HepG2 (cell line): ENCODE results near the gene HSD17B11. TPM values are rescaled to one million over a fixed set of nuclear protein-coding genes. Genes with fewer than 3 reads are reported as not detected.

Experiments used
- ADNP ChIP-seq: sonication (generic); formaldehyde crosslinking; IDR thresholded peaks from 2 replicates; pipeline ENCODE4 v1.4.0; 2020; ENCODE audit warnings: missing genetic modification reagents
- CREB1 ChIP-seq, 2 experiments: fragments of 450-650 bp in 1 of 2; IDR thresholded peaks; 2 replicates each; pipeline ENCODE4 v1.6.1; 2016 to 2017; ENCODE audit warnings: control low read depth in 1 of 2, mild to moderate bottlenecking in 1 of 2, missing compliant biosample characterization in 1 of 2, missing genetic modification characterization in 1 of 2
- EZH2 ChIP-seq: conservative IDR thresholded peaks from 2 replicates; pipeline ENCODE4 v1.6.1; 2012; ENCODE audit warnings: mild to moderate bottlenecking, low read depth, low read length, moderate library complexity
- HOXD1 ChIP-seq: sonication (generic); formaldehyde crosslinking; IDR thresholded peaks from 2 replicates; pipeline ENCODE4 v1.5.0; 2020; ENCODE audit warnings: missing genetic modification reagents
- KDM1A ChIP-seq: IDR thresholded peaks from 2 replicates; pipeline ENCODE4 v1.6.1; 2016; ENCODE audit warnings: missing compliant biosample characterization
- MED1 ChIP-seq: sonication (generic); formaldehyde crosslinking; IDR thresholded peaks from 2 replicates; pipeline ENCODE4 v1.4.0; 2020; ENCODE audit warnings: missing genetic modification reagents
- NCOA1 ChIP-seq: sonication (generic); formaldehyde crosslinking; IDR thresholded peaks from 2 replicates; pipeline ENCODE4 v1.9.0; 2021; ENCODE audit warnings: missing genetic modification reagents
- PHF8 ChIP-seq: sonication (generic); formaldehyde crosslinking; IDR thresholded peaks from 2 replicates; pipeline ENCODE4 v1.5.0; 2020; ENCODE audit warnings: missing genetic modification reagents
- RFX1 ChIP-seq: fragments of 450-650 bp; IDR thresholded peaks from 2 replicates; pipeline ENCODE4 v1.6.1; 2017
- SP140L ChIP-seq: sonication (generic); formaldehyde crosslinking; IDR thresholded peaks from 2 replicates; pipeline ENCODE4 v1.4.0; 2020; ENCODE audit warnings: missing genetic modification reagents, borderline replicate concordance
- TCF7 ChIP-seq: sonication (generic); IDR thresholded peaks from 2 replicates; pipeline ENCODE4 v1.6.1; 2016; ENCODE audit warnings: antibody characterized with exemption, low read depth
- ZNF451 ChIP-seq: sonication (generic); formaldehyde crosslinking; IDR thresholded peaks from 2 replicates; pipeline ENCODE4 v1.5.0; 2020; ENCODE audit warnings: mild to moderate bottlenecking, missing genetic modification reagents
- ZNF720 ChIP-seq: sonication (generic); formaldehyde crosslinking; IDR thresholded peaks from 2 replicates; pipeline ENCODE4 v1.4.0; 2020; ENCODE audit warnings: missing genetic modification reagents
- ZNF788 ChIP-seq: sonication (generic); formaldehyde crosslinking; IDR thresholded peaks from 2 replicates; pipeline ENCODE4 v1.5.0; 2020; ENCODE audit warnings: mild to moderate bottlenecking, missing genetic modification reagents, borderline replicate concordance
- ZNF841 ChIP-seq: sonication (generic); formaldehyde crosslinking; IDR thresholded peaks from 2 replicates; pipeline ENCODE4 v1.8.1; 2023; ENCODE audit warnings: missing genetic modification reagents, borderline replicate concordance
- polyA plus RNA-seq, 8 experiments: library from polyadenylated mRNA; depleted of rRNA in 3 of 8; stranded (reverse) in 7 of 8; unstranded in 1 of 8; fragments of >200 nt; fragmentation: Illumina TruSeq in 4 of 8; extraction: Trizol in 4 of 8; gene quantifications; 2 replicates each; pipeline versions ENCODE4 v1.2.1 to v1.2.3, GENCODE V29; 2011 to 2016; ENCODE audit warnings: low read depth in 4 of 8, missing spikeins in 1 of 8, mixed read lengths in 1 of 8; ENCODE audit not compliant: insufficient read depth in 1 of 8
- total RNA-seq, 5 experiments: library from RNA; depleted of rRNA; stranded (reverse); fragments of >200 nt; fragmentation: Illumina TruSeq; extraction: Trizol; gene quantifications; 2 replicates each; pipeline ENCODE4 v1.2.3, GENCODE V29; 2016; ENCODE audit warnings: low read depth in 1 of 5
- TF ChIP-seq, protein P1 (sequence below): sonication (generic); formaldehyde crosslinking; IDR thresholded peaks from 2 replicates; pipeline ENCODE4 v1.9.0; 2022; ENCODE audit warnings: low read depth, missing genetic modification reagents
- TF ChIP-seq, protein P2 (sequence below): sonication (generic); formaldehyde crosslinking; IDR thresholded peaks from 2 replicates; pipeline ENCODE4 v1.4.0; 2020; ENCODE audit warnings: mild to moderate bottlenecking, missing genetic modification reagents
- TF ChIP-seq, protein P3 (sequence below): sonication (generic); formaldehyde crosslinking; IDR thresholded peaks from 2 replicates; pipeline ENCODE4 v1.9.0; 2021; ENCODE audit warnings: missing genetic modification reagents, mild to moderate bottlenecking, borderline replicate concordance
- TF ChIP-seq, protein P4 (sequence below): sonication (generic); formaldehyde crosslinking; IDR thresholded peaks from 2 replicates; pipeline ENCODE4 v1.5.0; 2020; ENCODE audit warnings: missing genetic modification reagents, mild to moderate bottlenecking, borderline replicate concordance
- TF ChIP-seq, protein P5 (sequence below): sonication (generic); formaldehyde crosslinking; IDR thresholded peaks from 2 replicates; pipeline ENCODE4 v1.8.0; 2022; ENCODE audit warnings: missing genetic modification reagents, low read depth, mild to moderate bottlenecking, borderline replicate concordance
- TF ChIP-seq, protein P6 (sequence below): sonication (generic); formaldehyde crosslinking; IDR thresholded peaks from 2 replicates; pipeline ENCODE4 v1.4.0; 2020; ENCODE audit warnings: missing genetic modification reagents
- TF ChIP-seq, protein P7 (sequence below): sonication (generic); formaldehyde crosslinking; IDR thresholded peaks from 2 replicates; pipeline ENCODE4 v1.4.0; 2020; ENCODE audit warnings: missing genetic modification reagents, mild to moderate bottlenecking, borderline replicate concordance

HSD17B11 gene
- total and polyA plus RNA-seq, 2 of the 13 experiments (the other 11 are each of a cell fraction or from before 2014, with no cell fraction given): 121 to 158 TPM

DNA sequence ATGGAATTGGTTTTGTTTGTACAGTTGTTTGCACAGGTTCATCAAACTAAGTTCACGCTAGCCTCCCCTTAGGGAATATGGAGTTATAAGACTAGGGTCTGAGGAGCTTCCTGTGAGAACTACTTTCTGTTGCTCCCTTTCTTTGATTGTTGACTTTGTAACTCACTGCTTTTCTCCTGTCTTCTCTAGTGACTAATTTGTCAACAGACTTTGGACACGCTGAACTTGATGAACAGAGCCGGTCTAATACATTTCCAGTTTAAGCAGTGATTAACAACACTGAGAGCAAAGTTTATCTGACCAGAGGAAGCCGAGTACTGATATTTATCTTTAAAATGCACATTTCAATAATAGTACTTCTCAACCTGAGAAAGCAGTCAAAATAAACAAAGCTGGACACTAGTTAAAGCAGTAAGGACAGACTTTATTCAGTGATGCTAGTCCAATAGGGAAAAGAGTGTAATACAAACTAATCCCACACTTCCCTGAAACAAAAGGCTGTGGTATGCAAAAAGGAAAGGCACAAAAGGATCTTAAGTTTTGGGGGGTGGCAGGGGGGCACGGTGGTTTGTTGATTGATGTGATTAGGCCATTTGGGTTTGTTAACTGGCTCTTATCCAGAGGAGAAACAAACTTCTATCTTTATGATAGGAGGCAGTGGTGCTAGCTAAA is 28.7 kb upstream of the HSD17B11 start (continued):
- TF ChIP-seq, protein P1, sequence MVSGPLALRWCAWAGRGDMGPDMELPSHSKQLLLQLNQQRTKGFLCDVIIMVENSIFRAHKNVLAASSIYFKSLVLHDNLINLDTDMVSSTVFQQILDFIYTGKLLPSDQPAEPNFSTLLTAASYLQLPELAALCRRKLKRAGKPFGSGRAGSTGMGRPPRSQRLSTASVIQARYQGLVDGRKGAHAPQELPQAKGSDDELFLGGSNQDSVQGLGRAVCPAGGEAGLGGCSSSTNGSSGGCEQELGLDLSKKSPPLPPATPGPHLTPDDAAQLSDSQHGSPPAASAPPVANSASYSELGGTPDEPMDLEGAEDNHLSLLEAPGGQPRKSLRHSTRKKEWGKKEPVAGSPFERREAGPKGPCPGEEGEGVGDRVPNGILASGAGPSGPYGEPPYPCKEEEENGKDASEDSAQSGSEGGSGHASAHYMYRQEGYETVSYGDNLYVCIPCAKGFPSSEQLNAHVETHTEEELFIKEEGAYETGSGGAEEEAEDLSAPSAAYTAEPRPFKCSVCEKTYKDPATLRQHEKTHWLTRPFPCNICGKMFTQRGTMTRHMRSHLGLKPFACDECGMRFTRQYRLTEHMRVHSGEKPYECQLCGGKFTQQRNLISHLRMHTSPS (CRISPR knock-in tag): no peak
- TF ChIP-seq NCOA1 (CRISPR knock-in tag): no peak
- no peak for TF ChIP-seq EZH2
- TF ChIP-seq ZNF841 (CRISPR knock-in tag): no peak
- no peak for TF ChIP-seq ZNF788 (CRISPR knock-in tag)
- no peak for TF ChIP-seq PHF8
- peak; percentile 75 for TF ChIP-seq TCF7
- TF ChIP-seq, protein P2, sequence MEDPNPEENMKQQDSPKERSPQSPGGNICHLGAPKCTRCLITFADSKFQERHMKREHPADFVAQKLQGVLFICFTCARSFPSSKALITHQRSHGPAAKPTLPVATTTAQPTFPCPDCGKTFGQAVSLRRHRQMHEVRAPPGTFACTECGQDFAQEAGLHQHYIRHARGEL: no peak
- TF ChIP-seq MED1 (CRISPR knock-in tag): peak; percentile 67
- TF ChIP-seq, protein P3, sequence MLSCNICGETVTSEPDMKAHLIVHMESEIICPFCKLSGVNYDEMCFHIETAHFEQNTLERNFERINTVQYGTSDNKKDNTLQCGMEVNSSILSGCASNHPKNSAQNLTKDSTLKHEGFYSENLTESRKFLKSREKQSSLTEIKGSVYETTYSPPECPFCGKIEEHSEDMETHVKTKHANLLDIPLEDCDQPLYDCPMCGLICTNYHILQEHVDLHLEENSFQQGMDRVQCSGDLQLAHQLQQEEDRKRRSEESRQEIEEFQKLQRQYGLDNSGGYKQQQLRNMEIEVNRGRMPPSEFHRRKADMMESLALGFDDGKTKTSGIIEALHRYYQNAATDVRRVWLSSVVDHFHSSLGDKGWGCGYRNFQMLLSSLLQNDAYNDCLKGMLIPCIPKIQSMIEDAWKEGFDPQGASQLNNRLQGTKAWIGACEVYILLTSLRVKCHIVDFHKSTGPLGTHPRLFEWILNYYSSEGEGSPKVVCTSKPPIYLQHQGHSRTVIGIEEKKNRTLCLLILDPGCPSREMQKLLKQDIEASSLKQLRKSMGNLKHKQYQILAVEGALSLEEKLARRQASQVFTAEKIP (CRISPR knock-in tag): no peak
- TF ChIP-seq, protein P4, sequence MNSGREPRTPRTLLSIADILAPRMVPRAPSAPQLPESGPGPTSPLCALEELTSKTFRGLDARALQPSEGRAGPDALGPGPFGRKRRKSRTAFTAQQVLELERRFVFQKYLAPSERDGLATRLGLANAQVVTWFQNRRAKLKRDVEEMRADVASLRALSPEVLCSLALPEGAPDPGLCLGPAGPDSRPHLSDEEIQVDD (CRISPR knock-in tag): no peak
- TF ChIP-seq ZNF720 (CRISPR knock-in tag): no peak
- 0 out of 2 replicates have a peak, but pooled peaks have one; percentile 6 for TF ChIP-seq KDM1A (CRISPR knock-in tag)
- TF ChIP-seq HOXD1 (CRISPR knock-in tag): 0 out of 2 replicates have a peak, but pooled peaks have one; percentile 80
- TF ChIP-seq ZNF451: no peak
- TF ChIP-seq, protein P5, sequence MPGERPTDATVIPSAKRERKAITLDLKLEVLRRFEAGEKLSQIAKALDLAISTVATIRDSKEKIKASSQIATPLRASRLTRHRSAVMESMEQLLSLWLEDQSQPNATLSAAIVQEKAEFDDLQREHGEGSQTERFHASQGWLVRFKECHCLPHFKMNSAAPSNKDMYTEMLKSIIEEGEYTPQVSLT: no peak
- TF ChIP-seq, protein P6, sequence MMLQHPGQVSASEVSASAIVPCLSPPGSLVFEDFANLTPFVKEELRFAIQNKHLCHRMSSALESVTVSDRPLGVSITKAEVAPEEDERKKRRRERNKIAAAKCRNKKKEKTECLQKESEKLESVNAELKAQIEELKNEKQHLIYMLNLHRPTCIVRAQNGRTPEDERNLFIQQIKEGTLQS (CRISPR knock-in tag): no peak
- TF ChIP-seq ADNP (CRISPR knock-in tag): no peak
- TF ChIP-seq, protein P7, sequence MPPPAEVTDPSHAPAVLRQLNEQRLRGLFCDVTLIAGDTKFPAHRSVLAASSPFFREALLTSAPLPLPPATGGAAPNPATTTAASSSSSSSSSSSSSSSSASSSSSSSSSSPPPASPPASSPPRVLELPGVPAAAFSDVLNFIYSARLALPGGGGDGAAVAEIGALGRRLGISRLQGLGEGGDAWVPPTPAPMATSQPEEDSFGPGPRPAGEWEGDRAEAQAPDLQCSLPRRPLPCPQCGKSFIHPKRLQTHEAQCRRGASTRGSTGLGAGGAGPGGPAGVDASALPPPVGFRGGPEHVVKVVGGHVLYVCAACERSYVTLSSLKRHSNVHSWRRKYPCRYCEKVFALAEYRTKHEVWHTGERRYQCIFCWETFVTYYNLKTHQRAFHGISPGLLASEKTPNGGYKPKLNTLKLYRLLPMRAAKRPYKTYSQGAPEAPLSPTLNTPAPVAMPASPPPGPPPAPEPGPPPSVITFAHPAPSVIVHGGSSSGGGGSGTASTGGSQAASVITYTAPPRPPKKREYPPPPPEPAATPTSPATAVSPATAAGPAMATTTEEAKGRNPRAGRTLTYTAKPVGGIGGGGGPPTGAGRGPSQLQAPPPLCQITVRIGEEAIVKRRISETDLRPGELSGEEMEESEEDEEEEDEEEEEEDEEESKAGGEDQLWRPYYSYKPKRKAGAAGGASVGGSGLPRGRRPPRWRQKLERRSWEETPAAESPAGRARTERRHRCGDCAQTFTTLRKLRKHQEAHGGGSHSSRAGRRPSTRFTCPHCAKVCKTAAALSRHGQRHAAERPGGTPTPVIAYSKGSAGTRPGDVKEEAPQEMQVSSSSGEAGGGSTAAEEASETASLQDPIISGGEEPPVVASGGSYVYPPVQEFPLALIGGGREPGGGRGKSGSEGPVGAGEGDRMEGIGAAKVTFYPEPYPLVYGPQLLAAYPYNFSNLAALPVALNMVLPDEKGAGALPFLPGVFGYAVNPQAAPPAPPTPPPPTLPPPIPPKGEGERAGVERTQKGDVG (CRISPR knock-in tag): no peak
- TF ChIP-seq CREB1 (IDR thresholded peaks at IDR 0.05): no peak
- peak; percentile 60 for TF ChIP-seq CREB1 (CRISPR knock-in tag; IDR thresholded peaks at IDR 0.05)
- TF ChIP-seq SP140L (CRISPR knock-in tag): no peak
- TF ChIP-seq RFX1: no peak
